GM23248 (cell line): Measurements from ENCODE around the gene TMED3. TPM values are rescaled to one million over a fixed set of nuclear protein-coding genes. Genes with fewer than 3 reads are reported as not detected.

Source experiments
- DNase-seq: peaks from one replicate; pipeline ENCODE4 v3.0.0-alpha.2; 2015
- H2AFZ ChIP-seq: fragments of 200-600 bp; sonication (generic); 2 replicates; pipeline ENCODE4 v1.6.1; 2016; ENCODE audit warnings: antibody characterized with exemption
- H3F3A ChIP-seq: fragments of 200-600 bp; sonication (generic); 2 replicates; pipeline ENCODE4 v1.6.1; 2016; ENCODE audit warnings: mild to moderate bottlenecking, antibody characterized with exemption, mixed run types; ENCODE audit not compliant: insufficient read depth
- H3K27ac ChIP-seq: fragments of 200-600 bp; sonication (generic); 2 replicates; pipeline ENCODE4 v1.5.1; 2016; ENCODE audit warnings: mild to moderate bottlenecking
- H3K27me3 ChIP-seq: fragments of 200-600 bp; sonication (generic); replicated peaks from 2 replicates; pipeline ENCODE4 v1.6.1; 2016; ENCODE audit warnings: mild to moderate bottlenecking; ENCODE audit not compliant: insufficient read depth
- H3K36me3 ChIP-seq: fragments of 200-600 bp; sonication (generic); 2 replicates; pipeline ENCODE4 v1.6.1; 2016; ENCODE audit warnings: low read depth, mild to moderate bottlenecking
- H3K4me1 ChIP-seq: fragments of 200-600 bp; sonication (generic); 2 replicates; pipeline ENCODE4 v1.6.1; 2016; ENCODE audit warnings: mild to moderate bottlenecking; ENCODE audit not compliant: insufficient read depth
- H3K4me2 ChIP-seq: fragments of 200-600 bp; sonication (generic); one replicate; pipeline ENCODE4 v1.6.1; 2016; ENCODE audit warnings: mild to moderate bottlenecking; ENCODE audit not compliant: unreplicated experiment
- H3K4me3 ChIP-seq: fragments of 200-600 bp; sonication (generic); 2 replicates; pipeline ENCODE4 v1.5.1; 2016; ENCODE audit warnings: mild to moderate bottlenecking
- H3K79me2 ChIP-seq: fragments of 200-600 bp; sonication (generic); 2 replicates; pipeline ENCODE4 v1.6.1; 2016; ENCODE audit warnings: mild to moderate bottlenecking; ENCODE audit not compliant: insufficient read depth
- H3K9ac ChIP-seq: fragments of 200-600 bp; sonication (generic); 2 replicates; pipeline ENCODE4 v1.6.1; 2016; ENCODE audit warnings: mild to moderate bottlenecking
- H3K9me2 ChIP-seq: fragments of 200-600 bp; sonication (generic); 2 replicates; pipeline ENCODE4 v1.6.1; 2016; ENCODE audit warnings: mixed run types, mild to moderate bottlenecking, moderate library complexity; ENCODE audit not compliant: insufficient read depth
- H3K9me3 ChIP-seq: fragments of 200-600 bp; sonication (generic); one replicate; pipeline ENCODE4 v1.6.1; 2017; ENCODE audit warnings: low read depth
- H4K20me1 ChIP-seq: fragments of 200-600 bp; sonication (generic); 2 replicates; pipeline ENCODE4 v1.6.0; 2016; ENCODE audit not compliant: insufficient read depth
- EZH2 ChIP-seq: fragments of 200-600 bp; sonication (generic); IDR thresholded peaks from 2 replicates; pipeline ENCODE4 v1.6.1; 2018; ENCODE audit warnings: antibody characterized with exemption, mild to moderate bottlenecking; ENCODE audit not compliant: insufficient read depth, poor library complexity, severe bottlenecking
- EZH2phosphoT487 ChIP-seq: fragments of 200-600 bp; sonication (generic); IDR thresholded peaks from 2 replicates; pipeline ENCODE4 v1.6.1; 2018; ENCODE audit warnings: antibody characterized with exemption, moderate library complexity, mild to moderate bottlenecking, low read depth; ENCODE audit not compliant: insufficient read depth
- WGBS, 2 experiments: methylation state at CpG; one replicate each; pipeline ENCODE4 v1.1.6; 2015 to 2017; ENCODE audit warnings: low lambda C conversion rate in 2 of 2, low coverage in 1 of 2; ENCODE audit errors: missing lambda C conversion rate in 2 of 2; 5-methylcytosine and 5-hydroxymethylcytosine counted together
- in situ Hi-C: fragments of 300-500 bp; cut with MboI; formaldehyde crosslinking; loops from 2 replicates; pipeline ENCODE4 v1.15.0; 2020
- polyA plus RNA-seq: library from polyadenylated mRNA; unstranded; fragments of >200 nt; fragmentation: Nextera tagmentation; extraction: Ambion mirVana; gene quantifications from 2 replicates; pipeline ENCODE4 v1.2.1, GENCODE V29; 2016
- total RNA-seq: library from RNA; depleted of rRNA; stranded (reverse); fragments of >200 nt; shearing (Covaris generic); gene quantifications from 2 replicates; pipeline ENCODE4 v1.2.3, GENCODE V29; 2014

The TMED3 gene
- total and polyA plus RNA-seq, 2 experiments from 2014 or later, result 168 to 209 TPM

- no peak overlapping the region for H3K4me3 ChIP-seq
- no peaks in the 10 kb centered on the region for H3K36me3 ChIP-seq
- H4K20me1 ChIP-seq, result no peaks in the 10 kb centered on the region
- H3K27me3 ChIP-seq, result no peaks in the 10 kb centered on the region
- H2AFZ ChIP-seq, result no peak overlapping the region
- H3K9ac ChIP-seq, result no peak overlapping the region
- no peaks in the 10 kb centered on the region for H3K9me2 ChIP-seq
- in situ Hi-C loops, result no loop called here
- H3K27ac ChIP-seq, result no peak overlapping the region
- peaks cover 15% of the 10 kb centered on the region for H3K4me1 ChIP-seq
- no peak for DNase-seq
- WGBS, 2 experiments, result 89% methylated on average over 9 of the region's 9 CpGs
- no peak overlapping the region for H3K4me2 ChIP-seq
- no peaks in the 10 kb centered on the region for H3K79me2 ChIP-seq
- peaks cover 5% of the 10 kb centered on the region; the same call in 1 of the 2 replicates for H3F3A ChIP-seq
- TF ChIP-seq EZH2phosphoT487 (no peak), EZH2 (no peak)
- H3K9me3 ChIP-seq, result no peaks in the 10 kb centered on the region
Measured at GRCh38 chr15:79364571-79365240, 53.8 kb downstream of the TMED3 start.

GRCh38 chr15:79365765-79366164, 54.9 kb downstream of the TMED3 start:
- no peak for TF ChIP-seq EZH2phosphoT487
- TF ChIP-seq EZH2, result no peak
- WGBS, 2 experiments, result 53 to 66% methylated on average over 3 of the region's 3 CpGs
- DNase-seq, result peak; percentile 6
- Histone ChIP-seq H3K9ac (no peak overlapping the region), H3K27me3 (no peaks in the 10 kb centered on the region), H3K4me3 (no peak overlapping the region), H2AFZ (no peak overlapping the region), H3K36me3 (no peaks in the 10 kb centered on the region), H3F3A (peaks cover 5% of the 10 kb centered on the region; the same call in 1 of the 2 replicates), H3K9me3 (no peaks in the 10 kb centered on the region), H3K4me1 (peaks cover 15% of the 10 kb centered on the region), H4K20me1 (no peaks in the 10 kb centered on the region), H3K4me2 (no peak overlapping the region), H3K79me2 (no peaks in the 10 kb centered on the region), H3K9me2 (no peaks in the 10 kb centered on the region), H3K27ac (no peak overlapping the region)
- in situ Hi-C loops, result no loop called here

- no peak overlapping the region for H3K9ac ChIP-seq
- no peak overlapping the region for H2AFZ ChIP-seq
- H3K9me3 ChIP-seq, result no peaks in the 10 kb centered on the region
- no peaks in the 10 kb centered on the region for H3K79me2 ChIP-seq
- no peaks in the 10 kb centered on the region for H3K9me2 ChIP-seq
- H4K20me1 ChIP-seq, result no peaks in the 10 kb centered on the region
- peaks cover 8% of the 10 kb centered on the region; the same call in 1 of the 2 replicates for H3F3A ChIP-seq
- H3K27ac ChIP-seq, result no peak overlapping the region
- WGBS, 2 experiments, result 64 to 68% methylated on average over 2 of the region's 2 CpGs
- peak; percentile 26 for DNase-seq
- H3K4me1 ChIP-seq, result peaks cover 15% of the 10 kb centered on the region
- no peak overlapping the region for H3K4me2 ChIP-seq
- in situ Hi-C loops, result no loop called here
- no peaks in the 10 kb centered on the region for H3K36me3 ChIP-seq
- no peak overlapping the region for H3K4me3 ChIP-seq
- H3K27me3 ChIP-seq, result no peaks in the 10 kb centered on the region
- TF ChIP-seq EZH2phosphoT487 (no peak), EZH2 (no peak)
Measured at GRCh38 chr15:79366691-79367090, 55.8 kb downstream of the TMED3 start.

- Histone ChIP-seq H3K9ac (no peak overlapping the region), H3K27ac (peak overlapping the region; percentile 14; the same call in 1 of the 2 replicates), H3K9me3 (no peaks in the 10 kb centered on the region), H3K27me3 (no peaks in the 10 kb centered on the region), H3K79me2 (no peaks in the 10 kb centered on the region), H3K9me2 (no peaks in the 10 kb centered on the region), H3F3A (0 out of 2 replicates have a peak, but pooled peaks cover 3% of the 10 kb centered on the region), H3K36me3 (no peaks in the 10 kb centered on the region), H3K4me1 (peaks cover under 1% of the 10 kb centered on the region; the same call in 1 of the 2 replicates), H3K4me2 (no peak overlapping the region), H2AFZ (no peak overlapping the region), H3K4me3 (no peak overlapping the region), H4K20me1 (no peaks in the 10 kb centered on the region)
- DNase-seq, result peak; percentile 51
- WGBS, 2 experiments, result 41 to 50% methylated on average over 1 of the region's 1 CpG
- TF ChIP-seq EZH2phosphoT487 (no peak), EZH2 (no peak)
- in situ Hi-C loops, result no loop called here
Measured at GRCh38 chr15:79370716-79371115, 59.8 kb downstream of the TMED3 start.
